ENCODE results near the gene PDCL3.

PDCL3 gene

DNA sequence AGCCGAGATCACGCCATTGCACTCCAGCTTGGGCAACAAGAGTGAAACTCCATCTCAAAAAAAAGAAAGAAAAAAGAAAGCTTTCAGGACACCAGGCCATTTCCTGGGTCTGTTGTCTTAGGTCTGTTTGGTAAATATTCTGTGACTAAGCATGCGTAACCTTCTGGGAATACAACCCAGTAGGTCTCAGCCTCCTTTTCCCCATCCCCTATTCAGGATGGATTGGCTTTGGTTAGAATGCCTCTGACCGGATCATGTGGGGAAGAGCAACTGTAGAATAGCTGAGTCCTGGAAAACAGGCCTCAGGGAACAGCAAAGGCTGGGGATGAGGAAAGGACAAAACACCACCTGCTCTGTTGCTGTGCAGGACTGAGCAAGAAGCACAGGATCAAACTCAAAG lies 1.6 kb upstream of the PDCL3 start:
- no peak for DNase-seq

DNA sequence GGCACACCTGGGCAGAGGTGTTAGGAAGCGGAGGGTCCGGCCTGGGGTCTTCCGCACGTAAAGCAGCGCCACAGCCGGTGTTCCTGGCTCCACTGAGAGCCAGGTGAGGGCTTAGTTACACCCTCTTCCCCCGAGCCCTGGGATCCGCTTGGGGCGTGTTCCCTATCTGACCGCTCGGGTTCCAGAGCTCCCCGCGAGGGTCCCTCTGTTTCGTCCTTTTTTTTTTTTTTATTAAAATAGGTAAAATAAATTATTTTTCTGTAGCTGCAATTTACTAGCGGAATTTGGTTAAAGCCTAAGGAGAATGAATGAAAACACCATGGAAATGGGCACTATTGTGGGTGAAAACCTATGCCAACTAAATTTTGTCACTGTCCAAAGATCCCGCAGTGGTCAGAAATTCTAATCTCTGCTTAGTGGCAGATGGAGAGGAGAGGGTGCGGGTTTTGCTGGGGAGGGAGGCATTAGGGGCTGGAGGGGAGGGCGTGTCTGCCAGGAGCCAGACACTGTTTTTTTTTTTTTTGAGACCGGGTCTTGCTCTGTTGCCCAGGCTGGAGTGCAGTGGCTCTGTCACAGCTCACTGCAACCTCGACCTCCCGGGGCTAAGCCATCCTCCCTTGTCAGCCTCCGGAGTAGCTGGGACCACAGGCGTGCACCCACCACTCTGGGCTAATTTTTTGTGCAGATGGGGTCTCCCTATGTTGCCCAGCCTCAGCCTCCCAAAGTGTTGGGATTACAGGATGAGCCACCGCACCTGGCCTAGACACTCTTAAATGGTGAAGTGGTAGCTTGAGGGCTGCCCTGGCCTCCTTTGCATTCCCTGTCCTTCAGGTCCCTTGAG lies 834 bp downstream of the PDCL3 start:
- DNase-seq = no peak

DNA sequence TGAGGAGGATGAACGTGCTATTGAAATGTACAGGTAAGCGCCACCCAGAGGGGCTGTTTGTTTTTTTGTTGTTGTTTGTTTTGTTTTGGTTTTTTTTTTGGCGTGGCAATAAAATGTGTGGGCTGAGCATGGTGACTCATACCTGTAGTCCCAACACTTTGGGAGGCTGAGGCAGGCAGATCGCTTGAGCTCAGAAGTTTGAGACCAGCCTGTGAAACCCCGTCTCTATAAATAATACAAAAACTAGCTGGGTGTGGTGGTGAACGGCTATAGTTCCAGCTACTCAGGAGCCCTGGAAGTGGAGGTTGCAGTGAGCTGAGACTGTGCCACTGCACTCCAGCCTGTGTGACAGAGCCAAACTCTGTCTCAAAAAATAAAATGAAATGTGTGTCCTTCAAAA lies 6.2 kb downstream of the PDCL3 start:
- DNase-seq = no peak

DNA sequence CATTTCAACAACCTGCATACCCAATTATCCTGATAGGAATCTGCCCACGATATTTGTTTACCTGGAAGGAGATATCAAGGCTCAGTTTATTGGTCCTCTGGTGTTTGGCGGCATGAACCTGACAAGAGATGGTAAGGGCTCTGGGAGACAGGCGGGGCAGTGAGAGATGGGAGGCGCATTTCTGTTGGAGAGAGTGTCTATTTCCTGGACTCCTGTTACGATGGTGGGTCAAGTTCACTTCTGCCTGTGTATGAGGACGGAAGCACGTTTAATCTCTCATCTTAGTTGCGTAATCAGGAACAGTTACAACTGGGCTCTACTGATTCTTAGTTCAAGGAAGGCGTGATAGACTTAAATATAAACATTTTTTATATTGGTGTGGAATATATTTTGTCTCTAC lies 8.9 kb downstream of the PDCL3 start:
- DNase-seq = no peak

DNA sequence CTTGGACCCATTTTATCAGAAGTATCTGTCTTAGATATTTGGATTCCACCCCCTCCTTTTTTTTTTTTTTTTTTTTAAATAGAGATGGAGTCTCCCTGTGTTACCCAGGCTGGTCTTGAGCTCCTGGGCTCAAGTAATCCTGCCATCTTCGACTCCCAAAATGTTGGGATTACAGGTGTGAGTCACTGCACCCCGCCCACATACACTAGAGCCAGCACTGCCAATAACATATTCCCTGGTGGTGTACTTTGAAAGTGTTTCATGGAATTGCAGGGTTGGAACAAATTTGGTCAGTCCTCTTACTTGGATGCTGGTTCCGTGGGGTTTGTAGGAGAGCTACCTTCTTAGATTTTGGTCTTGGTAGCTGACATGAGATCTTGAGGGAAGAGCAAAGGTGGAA lies 15.0 kb downstream of the PDCL3 start:
- DNase-seq = no peak

DNA sequence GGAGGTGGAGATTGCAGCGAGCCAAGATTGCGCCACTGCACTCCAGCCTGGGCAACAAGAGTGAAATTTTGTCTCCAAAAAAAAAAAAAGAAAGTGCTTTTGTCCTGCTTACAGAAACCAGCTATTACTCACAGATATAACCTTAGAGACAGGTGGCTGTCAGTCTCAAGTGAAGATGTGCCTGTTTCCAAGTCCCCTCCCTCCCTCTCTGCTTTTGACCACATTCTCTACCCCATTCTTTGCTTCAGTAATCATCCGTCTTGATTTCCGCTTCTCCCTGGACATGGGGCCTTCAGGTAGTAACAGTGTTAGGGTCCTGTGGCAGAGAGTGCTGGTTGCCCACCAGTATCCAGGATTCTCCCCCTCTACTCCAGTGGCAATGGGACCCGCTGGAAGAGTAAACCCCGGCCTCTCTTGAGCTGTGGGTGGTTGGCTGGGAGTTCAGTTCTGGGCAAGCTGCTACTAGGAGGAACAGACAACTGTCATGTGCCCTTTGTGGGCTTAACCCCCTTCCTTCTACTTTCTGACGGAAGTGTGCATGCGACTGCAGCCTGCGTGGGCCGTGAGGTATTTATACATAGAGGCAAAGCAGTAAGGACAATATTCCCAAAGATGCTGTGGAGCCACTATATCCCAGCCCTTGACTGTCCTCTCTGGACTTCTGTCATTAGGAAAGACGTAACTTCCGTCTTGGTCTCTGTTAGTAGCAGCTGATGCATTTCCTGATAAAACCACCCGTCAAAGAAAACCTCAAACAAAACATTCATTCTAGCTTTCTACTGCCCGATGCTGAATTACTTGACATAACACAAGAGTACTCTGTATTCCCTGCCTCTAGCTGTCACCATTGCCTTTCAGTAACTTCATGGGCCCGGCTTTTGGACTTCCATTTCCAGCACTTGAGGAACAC lies 17.8 kb downstream of the PDCL3 start:
- DNase-seq = peak; percentile 83 to 91

DNA sequence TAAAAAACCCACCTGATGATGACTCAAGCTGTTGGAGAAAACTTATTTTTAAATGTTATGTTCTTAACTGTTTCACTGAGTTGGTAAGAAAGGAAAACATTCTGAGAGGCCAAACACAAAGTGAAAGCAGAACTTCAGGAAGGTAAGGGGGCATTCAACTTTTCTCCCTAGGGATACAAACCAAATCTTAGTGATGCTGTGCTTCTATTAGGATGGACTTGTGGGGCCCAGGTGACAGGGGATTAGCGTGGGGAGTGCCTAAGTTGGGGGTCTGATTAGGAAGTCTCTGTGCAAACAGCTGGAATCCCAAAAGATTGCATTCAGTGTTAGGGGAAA lies 18.5 kb downstream of the PDCL3 start:
- no peak for DNase-seq

DNA sequence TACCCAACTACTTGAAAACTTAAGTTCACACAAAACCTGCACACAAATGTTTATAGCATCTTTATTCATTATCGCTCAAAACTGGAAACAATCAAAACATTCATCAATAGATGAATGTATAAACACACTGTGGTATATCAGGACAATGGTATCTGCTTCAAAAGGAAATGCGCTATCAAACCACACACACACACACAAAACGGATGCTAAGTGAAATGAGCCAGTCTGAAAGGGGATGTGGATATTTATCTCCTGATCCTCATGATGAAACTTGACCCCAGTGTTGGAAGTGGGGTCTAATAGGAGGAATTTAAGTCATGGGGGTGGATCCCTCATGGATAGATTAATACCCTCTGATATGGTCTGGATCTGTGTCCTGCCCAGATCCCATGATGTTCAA lies 22.0 kb downstream of the PDCL3 start:
- DNase-seq = no peak

DNA sequence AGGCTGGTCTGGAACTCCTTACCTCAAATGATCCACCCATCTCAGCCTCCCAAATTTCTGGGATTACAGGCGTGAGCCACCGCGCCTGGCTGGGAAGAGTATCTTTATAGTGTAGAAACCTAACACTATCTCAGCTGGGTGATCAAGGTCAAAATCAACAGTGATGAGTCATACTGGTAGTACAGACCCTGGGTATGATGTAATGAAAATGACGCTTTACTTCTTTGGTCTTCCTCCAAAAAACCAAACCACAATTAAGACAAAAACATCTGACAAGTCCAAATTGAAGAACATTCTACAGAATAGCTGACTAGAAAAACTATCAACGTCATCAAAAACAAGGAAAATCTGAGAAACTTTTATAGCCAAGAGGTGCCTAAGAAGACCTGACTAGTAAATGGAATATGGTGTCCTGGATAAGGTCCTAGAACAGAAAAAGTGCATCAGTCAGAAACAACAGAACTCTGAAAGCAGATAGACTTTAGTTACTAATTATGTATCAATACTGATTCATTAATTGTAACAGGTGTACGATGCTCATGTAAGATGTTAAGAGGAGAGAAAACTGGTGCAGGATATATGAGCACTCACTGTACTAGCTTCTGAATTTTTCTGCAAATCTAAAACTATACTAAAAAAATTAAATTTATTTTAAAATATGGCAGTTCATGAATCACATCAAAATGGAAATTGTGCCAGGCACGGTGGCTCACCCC lies 25.4 kb downstream of the PDCL3 start:
- no peak for DNase-seq

DNA sequence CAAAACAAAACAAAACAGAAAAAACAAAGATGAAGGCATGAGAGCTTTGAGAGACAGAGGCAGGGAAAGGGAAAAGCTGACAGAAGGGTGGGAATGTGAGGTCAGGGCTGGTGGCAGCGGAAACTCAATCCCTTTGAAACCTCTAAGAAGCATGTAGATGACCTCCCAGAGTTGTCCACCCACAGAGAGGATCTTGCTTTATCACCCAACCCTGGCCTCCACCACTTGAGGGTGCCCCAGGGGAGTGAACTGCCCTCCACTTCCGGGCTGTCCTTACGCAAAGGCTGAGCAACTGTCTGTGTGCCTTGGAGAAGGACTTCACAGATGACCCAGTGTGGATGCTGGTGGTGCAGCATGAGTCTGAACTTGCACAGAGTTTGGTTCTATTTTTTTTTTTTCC lies 26.7 kb downstream of the PDCL3 start:
- DNase-seq = no peak

DNA sequence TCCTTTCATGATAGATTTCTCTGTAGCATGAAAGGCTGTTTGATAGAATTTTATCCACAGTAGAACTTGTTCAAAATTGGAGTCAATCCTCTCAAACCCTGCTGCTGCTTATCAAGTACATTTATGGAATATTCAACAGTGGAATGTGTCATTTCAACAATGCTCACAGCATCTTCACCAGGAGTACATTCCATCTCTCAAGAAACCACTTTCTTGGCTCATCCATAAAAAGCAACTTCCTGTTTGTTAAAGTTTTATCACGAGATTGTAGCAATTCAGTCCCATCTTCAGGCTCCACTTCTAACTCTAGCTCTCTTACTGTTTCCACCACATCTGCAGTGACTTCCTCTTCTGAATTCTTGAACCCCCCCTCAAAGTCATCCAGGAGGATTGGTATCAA lies 29.4 kb downstream of the PDCL3 start:
- DNase-seq = peak in 1 of 2 experiments; percentile 13

DNA sequence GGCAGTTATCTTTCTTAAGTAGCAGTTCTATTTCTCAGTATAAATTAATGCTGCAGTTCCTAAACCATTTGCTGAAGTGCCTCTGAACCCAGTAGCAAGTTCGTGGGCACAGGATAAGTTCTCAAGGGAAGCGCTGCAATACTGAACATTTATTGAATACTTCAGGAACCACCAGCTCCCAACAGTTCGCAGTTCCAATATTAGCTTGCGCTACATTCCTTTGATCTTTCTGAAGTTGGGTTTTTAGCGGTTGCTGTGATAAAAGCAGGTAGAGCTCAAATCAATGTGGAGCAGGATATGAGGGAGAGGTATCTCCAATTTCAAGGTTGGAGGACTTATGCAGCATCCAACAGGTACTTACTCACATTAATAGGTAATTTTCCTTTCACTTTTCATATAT lies 33.7 kb downstream of the PDCL3 start:
- no peak for DNase-seq

DNA sequence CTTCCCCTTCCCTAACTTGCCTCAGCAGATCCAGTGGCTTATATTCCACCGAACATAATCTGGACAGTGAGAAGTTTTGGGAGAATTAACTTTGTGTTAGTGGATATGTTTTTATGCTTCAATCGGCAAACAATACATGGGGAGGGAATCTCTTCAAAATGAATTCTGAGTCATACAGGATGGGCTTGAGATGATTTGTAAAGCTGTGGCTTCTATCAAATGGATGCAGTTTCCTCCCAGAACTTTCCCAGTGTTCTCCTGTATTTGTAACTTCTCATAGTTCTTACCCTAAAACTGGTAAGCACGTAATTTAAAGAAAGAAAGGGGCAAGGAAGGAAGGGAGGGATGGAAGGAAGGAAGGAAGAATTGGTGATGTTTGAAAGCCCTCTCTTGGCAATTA lies 36.8 kb downstream of the PDCL3 start:
- no peak for DNase-seq

DNA sequence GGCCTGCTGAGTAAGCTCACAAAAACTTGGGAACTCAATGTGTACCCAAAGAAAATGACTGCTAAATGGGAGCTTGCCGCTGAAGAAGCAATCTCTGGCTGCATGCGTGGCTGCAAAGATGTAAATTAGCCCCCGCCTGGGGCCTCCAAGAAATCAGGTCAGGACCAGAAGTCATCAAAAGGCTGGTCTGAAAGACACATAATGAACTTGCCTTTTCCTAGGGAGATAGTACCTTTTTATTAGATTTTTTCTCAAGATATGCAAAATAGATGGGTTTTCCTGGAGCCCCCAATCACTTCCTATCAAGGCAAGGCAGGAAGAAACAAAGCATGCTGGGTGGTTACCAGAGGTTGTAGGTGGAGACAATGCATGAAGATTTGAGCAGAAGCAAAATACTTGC lies 38.9 kb downstream of the PDCL3 start:
- DNase-seq = no peak

DNA sequence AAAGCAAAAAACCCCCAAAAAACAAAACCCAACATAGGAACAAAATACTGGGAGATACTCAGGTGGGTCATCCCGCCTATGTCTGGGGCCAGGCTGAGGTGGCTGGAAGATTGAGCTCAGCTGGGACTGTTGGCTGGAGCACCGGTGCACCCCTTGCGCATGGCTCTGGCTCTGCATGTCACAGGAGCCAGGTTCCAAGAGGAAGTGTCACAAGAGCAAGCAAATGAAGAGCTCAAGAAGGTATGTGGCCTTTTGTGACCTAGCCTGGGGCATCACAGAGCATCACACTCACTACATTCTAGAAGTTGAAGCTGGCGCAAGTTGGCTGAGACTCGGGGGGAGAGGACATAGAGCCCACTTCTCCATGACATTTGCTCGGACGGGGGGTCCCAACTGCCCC lies 40.6 kb downstream of the PDCL3 start:
- no peak for DNase-seq

DNA sequence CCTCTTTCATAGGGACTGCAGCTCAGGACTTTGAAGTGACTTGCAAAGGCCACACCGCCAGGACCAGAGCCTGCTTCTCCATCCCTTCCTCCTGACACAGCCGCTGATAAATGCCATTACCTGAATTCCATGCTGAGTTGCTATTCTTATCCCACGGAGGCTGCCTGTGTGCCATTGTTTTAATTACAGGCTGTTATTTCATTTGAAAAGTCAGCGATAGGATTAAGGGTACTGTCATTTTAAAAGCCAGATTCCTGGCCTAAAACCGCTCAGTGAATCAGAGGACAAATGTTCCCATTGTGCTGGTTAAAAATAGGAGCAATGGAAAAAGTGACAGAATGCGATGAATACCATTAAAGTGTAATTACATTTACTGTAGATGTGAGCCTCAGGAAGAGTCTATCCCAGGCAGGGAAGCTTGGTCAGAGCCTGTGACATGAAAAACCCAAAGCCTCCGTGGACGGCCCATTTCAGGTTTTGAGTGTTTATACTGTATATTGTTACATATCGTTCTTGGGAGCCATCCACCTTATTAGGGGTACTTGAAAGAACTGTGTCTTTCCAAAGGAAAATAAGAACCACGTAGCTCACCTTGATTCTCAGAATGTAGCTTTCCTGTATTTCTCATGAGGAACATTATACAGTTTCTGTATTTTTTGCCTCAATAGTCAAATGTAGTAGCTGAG lies 41.3 kb downstream of the PDCL3 start:
- DNase-seq = no peak

DNA sequence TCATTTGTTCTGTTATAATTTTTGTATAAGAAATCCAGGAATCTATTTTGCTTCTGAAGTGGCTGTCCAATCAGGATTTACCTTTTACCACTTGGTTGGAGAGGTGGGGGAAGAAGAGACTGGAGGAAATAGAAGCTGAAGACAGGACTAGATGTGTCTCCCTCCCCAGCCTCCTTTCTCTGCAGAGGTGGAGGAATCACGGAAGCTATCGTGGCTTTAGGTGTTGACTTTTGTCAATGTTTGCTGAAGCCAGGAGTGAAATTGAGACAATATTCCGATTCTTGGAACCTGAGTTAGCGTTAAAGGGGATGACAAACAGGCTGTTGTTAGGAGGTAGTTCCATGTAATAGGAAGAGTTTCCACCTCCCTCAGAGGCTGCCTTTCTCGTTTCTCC lies 43.5 kb downstream of the PDCL3 start:
- no peak for DNase-seq

DNA sequence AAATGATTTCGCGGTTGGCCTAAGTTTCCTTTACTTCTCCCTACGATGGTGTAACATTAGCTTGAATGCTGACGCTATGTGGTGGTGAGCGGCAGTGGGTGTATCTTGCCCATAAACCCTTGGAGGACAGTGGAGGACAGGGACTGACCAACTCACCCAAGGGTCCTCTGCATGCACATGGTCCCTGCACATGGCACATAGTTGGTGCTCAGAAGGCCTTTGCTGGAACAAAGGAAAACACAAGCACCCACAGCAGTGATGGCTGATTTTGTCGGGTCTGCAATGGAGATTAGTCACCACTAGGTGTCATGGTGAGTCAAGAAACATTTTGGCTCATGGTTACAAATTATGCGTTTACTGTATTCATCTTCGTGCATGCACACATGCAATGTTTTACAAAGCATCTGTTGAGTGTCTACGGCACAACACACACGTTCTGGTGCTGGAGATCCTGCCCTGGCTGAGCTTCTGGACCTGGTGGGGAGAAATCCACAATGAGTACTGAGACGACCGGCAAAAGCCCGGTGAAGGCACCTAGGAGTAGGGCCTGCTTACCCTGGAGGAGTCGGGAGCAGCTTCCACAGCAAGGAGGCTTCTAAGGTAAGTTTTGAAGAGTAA lies 44.0 kb downstream of the PDCL3 start:
- peak; percentile 43 to 54 for DNase-seq

DNA sequence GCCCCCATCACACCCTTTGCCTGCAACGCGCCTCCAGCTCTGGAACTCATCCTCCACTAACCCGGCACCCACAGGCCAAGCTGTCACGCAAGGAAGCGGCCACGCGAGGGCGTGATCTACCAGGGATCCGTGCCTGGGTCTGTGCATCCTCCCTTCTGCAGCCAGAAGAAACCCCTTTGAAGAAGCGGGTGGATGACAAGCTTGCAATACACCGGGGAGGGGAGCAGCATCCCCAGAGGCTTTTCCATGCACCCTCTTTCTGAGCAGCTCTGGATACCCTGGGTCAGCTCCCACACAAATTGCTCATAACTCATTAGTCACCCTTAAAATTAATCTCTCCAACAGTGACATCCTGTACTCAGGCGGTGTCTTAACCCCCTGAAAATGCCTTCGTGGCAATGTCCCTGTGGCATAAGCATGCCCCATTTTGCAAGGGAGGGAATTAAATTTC lies 47.6 kb downstream of the PDCL3 start:
- DNase-seq = peak; percentile 56 to 59

DNA sequence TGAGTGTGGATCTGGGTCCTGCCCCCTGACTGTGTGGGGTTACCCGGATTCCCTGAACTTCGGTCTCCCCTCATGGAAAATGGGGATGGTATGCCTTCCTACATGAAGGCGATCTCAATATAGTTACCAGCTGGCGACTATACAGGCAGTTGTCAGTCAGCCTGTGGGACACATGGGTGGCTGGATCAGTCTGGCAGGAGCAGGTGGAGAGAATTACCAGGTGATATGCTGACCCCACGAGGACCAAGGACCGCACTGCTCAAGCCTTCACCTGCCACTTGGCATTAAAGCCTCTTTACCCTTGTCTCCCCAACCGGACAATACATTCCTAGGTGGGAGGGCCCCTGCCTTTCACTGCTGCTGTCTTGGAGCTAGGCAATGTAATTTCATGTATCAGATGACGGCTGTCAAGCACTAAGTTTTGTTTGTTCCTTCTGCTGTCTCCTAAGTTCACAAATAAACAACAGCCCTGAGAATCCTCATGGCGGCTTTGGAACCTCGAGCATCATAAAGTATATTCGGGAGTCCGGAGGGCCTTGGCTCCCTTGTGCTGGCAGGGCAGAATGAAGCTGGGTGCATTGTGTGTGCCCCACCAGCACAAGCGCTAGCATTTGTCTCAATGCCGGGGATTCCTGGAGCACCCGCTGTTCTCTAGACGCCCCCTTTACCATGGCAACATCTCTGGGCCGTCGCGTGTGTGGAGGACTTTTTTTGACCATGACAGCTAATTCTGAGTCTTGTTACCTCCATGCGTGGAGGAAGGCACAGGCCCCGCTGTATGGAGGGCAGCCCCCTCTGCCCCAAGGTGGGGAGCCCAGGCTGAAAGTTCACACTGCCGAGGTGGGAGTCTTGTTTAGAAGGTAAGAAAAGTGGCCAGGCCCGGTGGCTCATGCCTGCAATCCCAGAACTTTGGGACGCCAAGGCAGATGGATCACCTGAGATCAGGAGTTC lies 48.6 kb downstream of the PDCL3 start:
- no peak for DNase-seq

DNA sequence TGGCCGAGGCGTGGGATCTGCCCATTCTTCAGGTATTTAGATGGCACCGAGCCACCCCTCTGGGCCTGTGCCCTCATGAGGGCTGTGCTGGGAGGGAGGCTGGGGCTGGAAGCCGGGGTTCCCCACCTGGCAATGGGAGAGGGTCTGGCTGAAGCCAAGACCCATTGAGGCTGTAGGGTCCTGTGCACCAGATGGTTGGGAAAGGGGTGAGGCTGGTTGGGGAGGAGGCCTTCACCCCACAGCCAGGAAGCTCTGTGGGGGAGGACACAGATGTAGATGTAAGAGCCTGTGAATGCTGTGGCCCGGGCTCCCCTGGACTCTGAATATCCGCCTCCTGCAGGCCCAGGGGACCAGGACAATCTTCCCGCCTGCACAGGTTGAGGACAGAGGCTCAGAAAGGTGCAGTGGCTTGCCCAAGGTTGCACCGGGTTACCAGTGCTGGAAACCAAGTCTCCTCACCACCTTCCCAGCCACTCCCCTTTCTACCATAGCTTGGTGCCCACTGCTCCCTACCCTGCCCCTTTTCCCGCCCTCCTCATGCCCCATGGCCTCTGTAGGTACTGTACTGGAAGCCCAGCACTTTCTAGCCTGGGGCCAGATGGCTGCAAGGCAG lies 49.7 kb downstream of the PDCL3 start:
- DNase-seq = no peak
